Thyroid gland (tissue), 4 donors: Measurements from ENCODE around the gene NRG4. TPM values are rescaled to one million over a fixed set of nuclear protein-coding genes. Genes with fewer than 3 reads are reported as not detected.

ENCODE experiments used
- DNase-seq, 2 donors: peaks; one replicate each; pipeline ENCODE4 v3.0.0-alpha.2; 2019
- H3K27ac ChIP-seq, 3 donors: fragments of 200-600 bp; sonication (generic); 1 replicate in 2 of 3; 2 replicates in 1 of 3; pipeline ENCODE4 v1.5.1; 2016 to 2019; ENCODE audit warnings: mild to moderate bottlenecking in 1 of 3, moderate library complexity in 1 of 3
- H3K27me3 ChIP-seq: fragments of 200-600 bp; sonication (generic); one replicate; pipeline ENCODE4 v1.5.1; 2019
- H3K36me3 ChIP-seq, 2 donors: fragments of 200-600 bp; sonication (generic); one replicate each; pipeline ENCODE4 v1.5.1; 2016 to 2019
- H3K4me1 ChIP-seq, 2 donors: fragments of 200-600 bp; sonication (generic); one replicate each; pipeline ENCODE4 v1.5.1; 2017 to 2019
- H3K4me3 ChIP-seq, 3 donors: fragments of 200-600 bp; sonication (generic); replicated peaks in 1 of 3; 1 replicate in 2 of 3; 2 replicates in 1 of 3; pipeline ENCODE4 v1.5.1; 2016; ENCODE audit warnings: mild to moderate bottlenecking in 1 of 3
- H3K9me3 ChIP-seq: fragments of 200-600 bp; sonication (generic); one replicate; pipeline ENCODE4 v1.5.1; 2017
- CTCF ChIP-seq, 6 experiments: fragments of 200-600 bp in 3 of 6; fragments of 450-650 bp in 3 of 6; sonication (generic) in 3 of 6; IDR thresholded peaks; one replicate each; pipeline ENCODE4 v1.5.1; 2016 to 2019; ENCODE audit warnings: antibody characterized with exemption in 6 of 6, mild to moderate bottlenecking in 2 of 6, inconsistent platforms in 1 of 6, moderate library complexity in 1 of 6
- POLR2A ChIP-seq, 2 donors: fragments of 450-650 bp; IDR thresholded peaks; one replicate each; pipeline ENCODE4 v1.6.1; 2017; ENCODE audit warnings: antibody characterized with exemption in 2 of 2, mild to moderate bottlenecking in 2 of 2, moderate library complexity in 1 of 2
- WGBS, 2 donors: methylation state at CpG; one replicate each; pipeline ENCODE4 v1.1.5; 2017; 5-methylcytosine and 5-hydroxymethylcytosine counted together
- intact Hi-C: fragments of 100-400 bp; cut with DNase I; formaldehyde crosslinking; loops from one replicate; pipeline ENCODE4 v1.15.1; 2023
- total RNA-seq, 4 donors: library from RNA; depleted of rRNA; stranded (reverse); fragments of >200 nt; gene quantifications; one replicate each; pipeline ENCODE4 v1.2.3, GENCODE V29; 2016

NRG4 gene
- total RNA-seq, 4 donors from 2014 or later = not detected

GRCh38 chr15:75995611-75996010 is 16.6 kb downstream of the NRG4 start:
- H3K36me3 ChIP-seq = no peaks in the 10 kb centered on the region
- no peak overlapping the region for H3K4me3 ChIP-seq
- H3K9me3 ChIP-seq = no peaks in the 10 kb centered on the region
- TF ChIP-seq CTCF (IDR thresholded peaks at IDR 0.05) = no peak
- no peak for TF ChIP-seq POLR2A (IDR thresholded peaks at IDR 0.05)
- WGBS, 2 donors = 69 to 71% methylated on average over 1 of the region's 1 CpG
- H3K4me1 ChIP-seq = no peaks in the 10 kb centered on the region
- H3K27ac ChIP-seq = no peak overlapping the region
- no peak for DNase-seq
- no peaks in the 10 kb centered on the region for H3K27me3 ChIP-seq
- intact Hi-C loops = no loop called here

- Histone ChIP-seq H3K4me1 (no peaks in the 10 kb centered on the region), H3K9me3 (no peaks in the 10 kb centered on the region), H3K27me3 (no peaks in the 10 kb centered on the region), H3K4me3 (no peak overlapping the region), H3K36me3 (no peaks in the 10 kb centered on the region), H3K27ac (no peak overlapping the region)
- 96 to 97% methylated on average over 1 of the region's 1 CpG for WGBS, 2 donors
- no peak for TF ChIP-seq POLR2A (IDR thresholded peaks at IDR 0.05)
- no peak for TF ChIP-seq CTCF (IDR thresholded peaks at IDR 0.05)
- intact Hi-C loops = no loop called here
- no peak for DNase-seq
Measured at GRCh38 chr15:75994220-75994619, 18.0 kb downstream of the NRG4 start.

DNA sequence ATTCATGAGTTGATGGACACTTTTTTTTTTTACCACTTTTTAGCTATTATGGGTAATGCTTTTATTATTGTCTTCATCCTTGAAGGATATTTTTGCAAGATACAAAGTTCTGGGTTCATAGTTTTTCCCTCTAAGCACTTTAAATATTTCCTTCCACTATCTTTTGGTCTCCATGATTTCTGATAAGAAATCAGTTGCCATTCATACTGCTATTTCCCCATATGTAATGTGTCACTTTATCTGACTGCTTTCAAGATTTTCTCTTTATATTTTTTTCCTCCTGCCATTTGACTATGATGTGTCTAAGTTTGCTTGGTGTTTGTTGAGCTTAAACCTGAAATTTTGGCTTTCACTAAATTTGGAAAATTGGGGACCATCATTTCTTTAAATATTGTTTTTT is 19.3 kb downstream of the NRG4 start:
- intact Hi-C loops = no loop called here
- DNase-seq = no peak
- no peaks in the 10 kb centered on the region for H3K9me3 ChIP-seq
- no peaks in the 10 kb centered on the region for H3K27me3 ChIP-seq
- H3K36me3 ChIP-seq = no peaks in the 10 kb centered on the region
- no peak overlapping the region for H3K4me3 ChIP-seq
- no peak overlapping the region for H3K27ac ChIP-seq
- TF ChIP-seq POLR2A (IDR thresholded peaks at IDR 0.05) (no peak), CTCF (IDR thresholded peaks at IDR 0.05) (no peak)
- no peaks in the 10 kb centered on the region for H3K4me1 ChIP-seq

GRCh38 chr15:75989875-75990274 is 22.3 kb downstream of the NRG4 start:
- Histone ChIP-seq H3K4me3 (no peak overlapping the region), H3K9me3 (no peaks in the 10 kb centered on the region), H3K4me1 (no peaks in the 10 kb centered on the region), H3K27me3 (no peaks in the 10 kb centered on the region), H3K36me3 (no peaks in the 10 kb centered on the region), H3K27ac (no peak overlapping the region)
- WGBS, 2 donors = 53 to 54% methylated on average over 7 of the region's 7 CpGs
- intact Hi-C loops = no loop called here
- no peak for DNase-seq
- TF ChIP-seq POLR2A (IDR thresholded peaks at IDR 0.05) (no peak), CTCF (IDR thresholded peaks at IDR 0.05) (no peak)

DNA sequence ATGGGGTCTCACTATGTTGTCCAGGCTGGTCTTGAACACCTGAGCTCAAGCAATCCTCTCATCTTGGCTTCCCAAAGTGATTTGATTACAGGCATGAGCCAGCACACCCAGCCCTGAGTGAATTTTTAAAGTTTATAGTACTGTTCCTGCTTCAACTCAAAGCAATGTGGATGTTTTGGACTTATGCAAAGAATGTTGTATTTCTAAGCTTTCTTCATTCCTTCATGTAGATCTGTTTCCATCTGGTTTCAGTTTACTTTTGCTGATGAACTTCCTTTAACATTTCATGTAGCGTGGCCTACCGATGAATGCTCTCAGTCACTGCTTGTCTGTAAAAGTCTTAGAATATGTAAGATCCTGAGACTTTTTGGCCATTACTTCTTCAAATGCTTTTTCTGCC is 23.2 kb downstream of the NRG4 start:
- TF ChIP-seq CTCF (IDR thresholded peaks at IDR 0.05) (no peak), POLR2A (IDR thresholded peaks at IDR 0.05) (no peak)
- no peak overlapping the region for H3K4me3 ChIP-seq
- no peak for DNase-seq
- intact Hi-C loops = no loop called here
- H3K9me3 ChIP-seq = no peaks in the 10 kb centered on the region
- no peaks in the 10 kb centered on the region for H3K36me3 ChIP-seq
- H3K27me3 ChIP-seq = no peaks in the 10 kb centered on the region
- WGBS, 2 donors = 84 to 89% methylated on average over 2 of the region's 2 CpGs
- H3K27ac ChIP-seq = no peak overlapping the region
- H3K4me1 ChIP-seq = no peaks in the 10 kb centered on the region
